Lung (tissue), 12 donors: ENCODE results near the gene OR2T33. TPM values are rescaled to one million over a fixed set of nuclear protein-coding genes. Genes with fewer than 3 reads are reported as not detected.
"Not testable (repeated sequence)": the region's sequence is repeated elsewhere in the genome, so short reads cannot be mapped to it uniquely, and the experiment has no call there.

Experiments
- ATAC-seq: fragments of 200-7000 bp; cut with Tn5 transposase; one replicate; pipeline ENCODE4 v1.9.1; 2020; ENCODE audit warnings: moderate number of reproducible peaks; ENCODE audit not compliant: insufficient read depth, low FRiP score
- DNase-seq, 3 donors: peaks; one replicate each; pipeline ENCODE4 v3.0.0-alpha.2; 2013 to 2017
- H3K27ac ChIP-seq, 2 donors: one replicate each; pipeline ENCODE4 v1.5.1; 2013; ENCODE audit warnings: mild to moderate bottlenecking in 2 of 2, moderate library complexity in 2 of 2, control low read depth in 1 of 2, inconsistent platforms in 1 of 2, low read depth in 1 of 2, low read length in 1 of 2
- H3K27me3 ChIP-seq, 3 donors: one replicate each; pipeline ENCODE4 v1.5.1; 2013; ENCODE audit warnings: low read length in 2 of 3; ENCODE audit not compliant: control insufficient read depth in 3 of 3, insufficient read depth in 3 of 3
- H3K36me3 ChIP-seq, 4 donors: one replicate each; pipeline ENCODE4 v1.5.1; 2013; ENCODE audit warnings: low read length in 4 of 4, mild to moderate bottlenecking in 1 of 4, moderate library complexity in 1 of 4; ENCODE audit not compliant: control insufficient read depth in 4 of 4, insufficient read depth in 4 of 4
- H3K4me1 ChIP-seq, 5 donors: one replicate each; pipeline ENCODE4 v1.5.1; 2013; ENCODE audit warnings: low read length in 5 of 5, mild to moderate bottlenecking in 2 of 5, moderate library complexity in 1 of 5; ENCODE audit not compliant: control insufficient read depth in 5 of 5, insufficient read depth in 5 of 5
- H3K4me3 ChIP-seq: one replicate; pipeline ENCODE4 v1.5.1; 2013; ENCODE audit warnings: mild to moderate bottlenecking, control low read depth, moderate library complexity
- H3K9ac ChIP-seq, 2 donors: one replicate each; pipeline ENCODE4 v1.5.1; 2013; ENCODE audit warnings: low read length in 2 of 2, control low read depth in 1 of 2; ENCODE audit not compliant: insufficient read depth in 1 of 2
- H3K9me3 ChIP-seq, 4 donors: one replicate each; pipeline ENCODE4 v1.5.1; 2013; ENCODE audit warnings: low read length in 3 of 4, mild to moderate bottlenecking in 1 of 4, moderate library complexity in 1 of 4; ENCODE audit not compliant: control insufficient read depth in 4 of 4, insufficient read depth in 3 of 4
- CTCF ChIP-seq: IDR thresholded peaks from 2 replicates; pipeline ENCODE4 v1.5.1; 2012; ENCODE audit warnings: mild to moderate bottlenecking; ENCODE audit errors: control extremely low read depth, extremely low read depth
- WGBS, 2 donors: extraction: QIAGEN DNeasy Blood & Tissue Kit; methylation state at CpG; one replicate each; pipeline ENCODE4 v1.1.7; 2013; 5-methylcytosine and 5-hydroxymethylcytosine counted together
- polyA plus RNA-seq, 2 donors: library from polyadenylated mRNA; stranded (reverse); fragments of 200-250 nt; gene quantifications; one replicate each; pipeline ENCODE4 v1.2.1, GENCODE V29; 2013
- total RNA-seq, 2 donors: library from RNA; depleted of rRNA in 1 of 2; stranded (reverse); fragments of >200 nt in 1 of 2; gene quantifications; one replicate each; pipeline ENCODE4 v1.2.1, GENCODE V29; 2014 to 2021
- donor health status: control.
- donor health status: control.
- donor health status: Bipolar disorder and iron deficiency.
- donor health status: healthy.
- donor health status: DM: yes; HTN: yes; CAD: no.

OR2T33 gene
- total and polyA plus RNA-seq, 4 donors, result not detected

- Histone ChIP-seq H3K36me3 (no peaks in the 10 kb centered on the region), H3K9ac (no peak overlapping the region), H3K4me3 (no peak overlapping the region), H3K4me1 (no peaks in the 10 kb centered on the region), H3K27me3 (no peaks in the 10 kb centered on the region), H3K9me3 (no peaks in the 10 kb centered on the region), H3K27ac (no peak overlapping the region)
- WGBS, 2 donors, result 90 to 92% methylated on average over 18 to 19 of the region's 19 CpGs
- DNase-seq, result no peak
- ATAC-seq, result no peak
- no peak for TF ChIP-seq CTCF
These were observed 28.3 kb upstream of the OR2T33 start for GRCh38 chr1:248306103-248306502.

- H3K9ac ChIP-seq, DNase-seq, H3K4me1 ChIP-seq, H3K4me3 ChIP-seq, ATAC-seq, H3K36me3 ChIP-seq, H3K9me3 ChIP-seq, H3K27me3 ChIP-seq, H3K27ac ChIP-seq: not testable (repeated sequence)
- 74 to 78% methylated on average over 9 of the region's 9 CpGs for whole genome bisulfite sequencing, 2 donors
These were observed 27.9 kb upstream of the OR2T33 start for GRCh38 chr1:248305672-248306071.

GRCh38 chr1:248303324-248303723 lies 25.5 kb upstream of the OR2T33 start, which contains the start of gene OR2T12:
Gene OR2T12, minus strand, starts transcription at chr1:248303424. Its CDS starts 7,846 bp downstream, at chr1:248295578.
- no peaks in the 10 kb centered on the region for H3K4me1 ChIP-seq
- no peak within 1 kb of the TSS for H3K27ac ChIP-seq
- 87 to 100% methylated on average over 1 of the region's 1 CpG for WGBS, 2 donors
- H3K27me3 ChIP-seq, result no peaks in the 10 kb centered on the region
- no peak within 1 kb of the TSS for H3K4me3 ChIP-seq
- H3K9me3 ChIP-seq, result no peaks in the 10 kb centered on the region
- no peak within 1 kb of the TSS for H3K9ac ChIP-seq
- ATAC-seq, result no peak
- DNase-seq, result no peak
- TF ChIP-seq CTCF, result no peak
- no peaks in the 10 kb centered on the region for H3K36me3 ChIP-seq

- ATAC-seq (no peak), DNase-seq (no peak)
- WGBS, 2 donors, result 19 to 34% methylated on average over 6 of the region's 6 CpGs
- Histone ChIP-seq H3K27ac (no peak overlapping the region), H3K36me3 (no peaks in the 10 kb centered on the region), H3K4me3 (no peak overlapping the region), H3K27me3 (no peaks in the 10 kb centered on the region), H3K4me1 (no peaks in the 10 kb centered on the region), H3K9me3 (no peaks in the 10 kb centered on the region), H3K9ac (no peak overlapping the region)
- TF ChIP-seq CTCF, result no peak
These were observed 10.6 kb upstream of the OR2T33 start for GRCh38 chr1:248288391-248288790.

GRCh38 chr1:248273225-248273624 lies 4.6 kb downstream of the OR2T33 start:
- H3K9ac ChIP-seq, H3K4me3 ChIP-seq, H3K36me3 ChIP-seq, DNase-seq, H3K9me3 ChIP-seq, H3K27ac ChIP-seq, ATAC-seq, H3K4me1 ChIP-seq, H3K27me3 ChIP-seq: not testable (repeated sequence)
- WGBS, 2 donors, result 96 to 97% methylated on average over 6 to 14 of the region's 16 CpGs
